Measurements from ENCODE around the gene LRRC49. TPM values are rescaled to one million over a fixed set of nuclear protein-coding genes. Genes with fewer than 3 reads are reported as not detected.
"Not testable (repeated sequence)": the region's sequence is repeated elsewhere in the genome, so short reads cannot be mapped to it uniquely, and the experiment has no call there.

The LRRC49 gene
- total RNA-seq, 2 experiments from 2014 or later, result not detected

GRCh38 chr15:71002316-71002715 is 109.7 kb downstream of the LRRC49 start:
- CTCF ChIA-PET, result interaction anchor here (0.5 kb wide), 1 partner anchor 61 kb away, joined by 3 read pairs; no protein-coding TSS in a partner anchor
- Mint-ChIP-seq H3K9me3 (peaks cover 9% of the 10 kb centered on the region), H3K4me1 (no peaks in the 10 kb centered on the region), H3K27me3 (peaks cover 15% of the 10 kb centered on the region), H3K36me3 (ENCODE audit: low read depth) (no peaks in the 10 kb centered on the region), H3K27ac (no peak overlapping the region), H3K4me3 (no peak overlapping the region)
- POLR2A ChIA-PET, result no interaction called here
- no peak for DNase-seq

DNA sequence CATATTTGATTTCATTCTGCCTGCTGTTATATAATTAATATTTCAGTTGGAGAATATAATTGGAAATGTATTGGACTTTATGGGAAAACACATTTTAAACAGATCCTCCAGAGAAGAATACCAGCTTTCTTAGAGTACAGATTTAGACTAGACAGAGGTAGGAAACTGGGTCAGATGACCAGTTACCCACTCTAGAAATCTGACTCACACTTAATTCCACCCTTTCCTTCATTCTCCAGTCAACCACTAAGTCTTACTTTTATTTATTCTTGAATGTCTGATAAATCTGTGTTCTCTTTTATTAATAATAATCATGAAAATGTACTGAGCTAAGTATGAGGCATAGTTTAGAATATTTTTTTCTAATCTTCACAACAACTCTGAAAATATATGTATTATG is 110.7 kb downstream of the LRRC49 start:
- Mint-ChIP-seq H3K27ac (no peak overlapping the region), H3K4me1 (no peaks in the 10 kb centered on the region), H3K9me3 (peaks cover 7% of the 10 kb centered on the region), H3K36me3 (ENCODE audit: low read depth) (no peaks in the 10 kb centered on the region), H3K4me3 (no peak overlapping the region), H3K27me3 (peaks cover 12% of the 10 kb centered on the region)
- POLR2A ChIA-PET, result no interaction called here
- DNase-seq, result no peak
- CTCF ChIA-PET, result no interaction called here

DNA sequence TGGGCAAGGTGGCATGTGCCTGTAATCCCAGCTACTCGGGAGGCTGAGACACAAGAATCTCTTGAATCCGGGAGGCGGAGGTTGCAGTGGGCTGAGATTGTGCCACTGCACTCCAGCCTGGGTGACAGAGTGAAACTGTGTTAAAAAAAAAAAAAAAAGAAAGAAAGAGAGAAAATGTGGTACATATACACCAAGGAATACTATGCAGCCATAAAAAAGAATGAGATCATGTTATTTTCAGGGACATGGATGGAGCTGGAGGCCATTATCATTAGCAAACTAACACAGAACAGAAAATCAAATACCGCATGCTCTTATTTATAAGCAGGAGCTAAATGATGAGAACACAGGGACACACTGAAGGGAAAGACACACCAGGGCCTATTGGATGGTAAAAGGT is 111.9 kb downstream of the LRRC49 start:
- CTCF ChIA-PET; H3K4me3 Mint-ChIP-seq; DNase-seq; H3K36me3 Mint-ChIP-seq (ENCODE audit: low read depth); H3K9me3 Mint-ChIP-seq; POLR2A ChIA-PET; H3K4me1 Mint-ChIP-seq; H3K27ac Mint-ChIP-seq: not testable (repeated sequence)
- peaks cover 12% of the 10 kb centered on the region for H3K27me3 Mint-ChIP-seq

DNA sequence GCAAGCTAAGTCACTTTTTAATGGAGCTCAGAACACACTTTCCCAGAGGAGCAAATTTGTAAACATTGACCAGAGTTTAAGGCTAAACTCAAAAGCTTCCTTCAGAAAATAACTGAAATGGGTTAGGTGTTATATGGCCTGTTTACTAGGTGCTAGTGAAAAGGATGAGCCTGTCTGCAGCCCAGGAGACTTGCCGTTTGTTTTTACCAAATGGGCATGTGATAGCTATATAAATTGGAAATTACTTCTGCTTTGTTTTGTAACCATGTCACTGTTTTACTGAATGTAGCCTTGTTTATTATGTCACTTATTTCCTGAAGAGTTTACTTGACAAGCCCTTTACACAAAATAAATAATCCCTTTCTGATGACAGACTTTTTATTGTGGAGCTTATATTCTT is 113.3 kb downstream of the LRRC49 start:
- H3K27me3 Mint-ChIP-seq, result peaks cover 13% of the 10 kb centered on the region
- no peaks in the 10 kb centered on the region for H3K9me3 Mint-ChIP-seq
- H3K27ac Mint-ChIP-seq, result no peak overlapping the region
- H3K36me3 Mint-ChIP-seq (ENCODE audit: low read depth), result no peaks in the 10 kb centered on the region
- ChIA-PET CTCF (no interaction called here), POLR2A (no interaction called here)
- no peak overlapping the region for H3K4me3 Mint-ChIP-seq
- DNase-seq, result no peak
- H3K4me1 Mint-ChIP-seq, result no peaks in the 10 kb centered on the region

DNA sequence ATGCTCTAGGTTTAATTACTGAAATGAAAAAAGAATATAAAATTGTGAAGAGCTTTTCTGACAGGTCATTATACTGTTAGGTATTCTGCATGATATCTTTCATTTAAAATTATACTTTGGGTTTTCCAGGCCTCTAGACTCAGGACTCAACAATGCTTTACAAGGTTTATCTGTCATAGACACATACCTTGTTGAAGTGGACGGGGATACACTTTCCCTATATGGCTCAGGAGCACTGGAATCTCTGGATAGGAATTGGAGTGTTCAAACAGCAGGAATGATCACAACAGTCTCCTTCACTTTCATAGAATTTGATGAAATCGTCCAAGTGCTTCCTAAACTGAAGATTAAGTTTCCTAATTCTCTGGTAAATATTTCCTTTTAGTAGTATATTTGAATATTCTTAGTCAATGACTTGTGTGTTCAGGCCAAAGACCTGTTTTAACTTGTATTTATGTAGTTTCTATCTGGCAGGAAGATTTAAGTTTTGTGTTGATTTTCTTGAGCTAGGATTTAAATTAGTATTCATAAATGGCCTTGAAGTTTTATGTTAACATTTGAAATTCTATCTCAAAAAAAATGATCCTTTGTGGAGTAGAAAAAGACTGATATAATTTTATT is 115.7 kb downstream of the LRRC49 start:
- Mint-ChIP-seq H3K36me3 (ENCODE audit: low read depth) (no peaks in the 10 kb centered on the region), H3K27ac (no peak overlapping the region), H3K4me1 (no peaks in the 10 kb centered on the region), H3K9me3 (no peaks in the 10 kb centered on the region), H3K4me3 (no peak overlapping the region), H3K27me3 (peaks cover 14% of the 10 kb centered on the region)
- DNase-seq, result no peak
- POLR2A ChIA-PET, result no interaction called here
- CTCF ChIA-PET, result no interaction called here

DNA sequence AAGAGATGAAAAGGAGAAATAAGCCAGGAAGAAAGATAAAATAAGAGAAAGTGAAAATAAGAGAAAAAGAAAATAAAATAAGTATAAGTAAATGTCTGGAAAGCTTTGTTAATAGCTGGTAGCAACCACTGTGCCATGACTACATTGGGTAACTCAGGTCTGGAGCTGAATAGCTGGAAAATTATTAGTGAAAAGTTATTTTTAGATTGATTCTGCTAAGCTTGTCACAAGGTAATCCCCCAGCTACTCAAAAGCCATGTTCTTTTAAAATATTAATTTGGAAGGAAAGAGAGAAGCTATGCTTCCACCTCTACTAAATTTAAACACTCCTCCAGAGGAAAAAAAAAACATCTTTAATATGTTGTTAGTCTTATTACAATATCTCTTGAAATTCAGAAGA is 117.8 kb downstream of the LRRC49 start:
- Mint-ChIP-seq H3K4me3 (no peak overlapping the region), H3K4me1 (no peaks in the 10 kb centered on the region), H3K9me3 (no peaks in the 10 kb centered on the region), H3K27ac (no peak overlapping the region), H3K27me3 (peaks cover 13% of the 10 kb centered on the region), H3K36me3 (ENCODE audit: low read depth) (no peaks in the 10 kb centered on the region)
- no peak for DNase-seq
- ChIA-PET POLR2A (no interaction called here), CTCF (interaction anchor here (0.7 kb wide), 1 partner anchor 101 kb away, joined by 3 read pairs; no protein-coding TSS in a partner anchor)

DNA sequence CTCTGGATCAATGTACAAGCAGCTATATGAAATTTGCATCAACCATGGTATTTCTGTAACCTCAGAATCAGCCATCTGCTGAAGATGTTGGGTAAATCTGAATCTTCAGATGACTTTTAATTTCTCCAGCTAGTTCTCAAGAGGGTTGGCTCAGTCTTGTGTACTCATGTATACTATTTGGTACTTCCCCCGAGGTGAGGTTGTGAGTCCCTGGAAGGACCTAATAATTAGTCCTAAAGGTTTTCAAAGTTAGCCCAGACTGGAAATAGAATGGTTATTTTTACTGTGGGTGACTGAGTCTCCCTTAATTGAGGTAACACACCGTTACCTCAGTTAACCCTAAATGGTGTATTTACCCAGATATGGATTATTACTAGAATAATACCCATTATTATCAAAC is 118.4 kb downstream of the LRRC49 start:
- ChIA-PET POLR2A (no interaction called here), CTCF (no interaction called here)
- Mint-ChIP-seq H3K27me3 (peaks cover 13% of the 10 kb centered on the region), H3K9me3 (no peaks in the 10 kb centered on the region), H3K36me3 (ENCODE audit: low read depth) (no peaks in the 10 kb centered on the region), H3K4me3 (no peak overlapping the region), H3K27ac (no peak overlapping the region), H3K4me1 (no peaks in the 10 kb centered on the region)
- no peak for DNase-seq

- CTCF ChIA-PET, result no interaction called here
- no peaks in the 10 kb centered on the region for H3K9me3 Mint-ChIP-seq
Observed at GRCh38 chr15:71011503-71012155, 119.0 kb downstream of the LRRC49 start.

DNA sequence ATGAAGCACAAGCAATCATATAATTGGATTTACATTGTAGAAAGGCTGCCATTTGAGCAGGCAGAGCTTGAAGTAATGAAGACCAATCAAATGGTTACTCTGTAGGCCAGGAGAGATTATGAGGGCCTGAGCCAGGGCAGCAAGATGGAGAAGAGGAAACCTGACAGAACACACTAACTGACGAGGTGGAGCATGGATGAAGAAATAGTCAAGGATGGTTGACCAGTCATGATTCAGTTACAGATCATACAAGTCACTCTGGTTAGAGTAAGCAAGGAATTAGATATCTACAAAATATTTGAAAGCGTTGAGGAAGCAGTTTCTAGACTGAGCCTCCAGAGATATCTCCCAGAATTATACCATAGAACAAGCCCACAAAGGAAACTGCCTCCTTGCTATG is 120.8 kb downstream of the LRRC49 start:
- no peak overlapping the region for H3K4me3 Mint-ChIP-seq
- no peaks in the 10 kb centered on the region for H3K36me3 Mint-ChIP-seq (ENCODE audit: low read depth)

More at GRCh38 chr15:71011503-71012155, 119.0 kb downstream of the LRRC49 start:
- DNase-seq, result no peak
- Mint-ChIP-seq H3K4me1 (no peaks in the 10 kb centered on the region), H3K27me3 (peaks cover 13% of the 10 kb centered on the region), H3K27ac (no peak overlapping the region), H3K4me3 (no peak overlapping the region), H3K36me3 (ENCODE audit: low read depth) (no peaks in the 10 kb centered on the region)
- POLR2A ChIA-PET, result no interaction called here

DNA sequence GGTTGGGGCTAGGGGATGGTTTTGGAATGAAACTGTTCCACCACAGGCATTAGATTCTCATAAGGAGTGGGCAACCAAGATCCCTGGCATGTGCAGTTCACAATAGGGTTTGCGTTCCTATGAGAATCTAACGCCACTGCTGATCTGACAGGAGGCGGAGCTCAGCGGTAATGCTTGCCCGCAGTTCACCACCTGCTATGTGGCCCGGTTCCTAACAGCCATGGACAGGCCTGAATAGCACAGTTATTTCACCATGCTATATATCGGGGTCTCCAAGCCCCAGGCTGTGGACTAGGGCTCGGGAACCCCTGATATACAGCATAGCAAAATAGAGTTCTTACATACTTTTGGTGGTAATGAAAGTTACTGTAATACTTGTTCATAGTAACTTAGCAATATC is 122.7 kb downstream of the LRRC49 start:
- ChIA-PET POLR2A (no interaction called here), CTCF (no interaction called here)
- no peak for DNase-seq
- Mint-ChIP-seq H3K9me3 (no peaks in the 10 kb centered on the region), H3K4me3 (no peak overlapping the region), H3K4me1 (no peaks in the 10 kb centered on the region), H3K36me3 (ENCODE audit: low read depth) (no peaks in the 10 kb centered on the region), H3K27ac (no peak overlapping the region), H3K27me3 (peaks cover 7% of the 10 kb centered on the region)

More for the DNA sequence above, 120.8 kb downstream of the LRRC49 start:
- Mint-ChIP-seq H3K4me1 (no peaks in the 10 kb centered on the region), H3K27me3 (peaks cover 13% of the 10 kb centered on the region), H3K27ac (no peak overlapping the region), H3K9me3 (no peaks in the 10 kb centered on the region)
- CTCF ChIA-PET, result no interaction called here
- POLR2A ChIA-PET, result no interaction called here
- DNase-seq, result no peak

DNA sequence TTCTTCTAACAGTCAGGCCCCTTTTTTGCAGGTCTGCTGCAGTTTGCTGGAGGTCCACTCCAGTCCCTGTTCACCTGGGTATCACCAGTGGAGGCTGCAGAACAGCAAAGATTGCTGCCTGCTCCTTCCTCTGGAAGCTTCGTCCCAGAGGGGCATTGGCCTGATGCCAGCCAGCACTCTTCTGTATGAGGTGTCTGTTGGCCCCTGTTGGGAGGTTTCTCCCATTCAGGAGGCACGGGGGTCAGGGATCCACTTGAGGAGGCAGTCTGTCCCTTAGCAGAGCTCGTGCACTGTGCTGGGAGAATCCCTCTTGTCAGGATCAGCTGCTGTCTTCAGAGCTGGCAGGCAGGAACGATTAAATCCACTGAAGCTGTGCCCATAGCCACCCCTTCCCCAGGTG is 138.6 kb downstream of the LRRC49 start:
- H3K36me3 Mint-ChIP-seq (ENCODE audit: low read depth); DNase-seq; POLR2A ChIA-PET; H3K27ac Mint-ChIP-seq; H3K4me3 Mint-ChIP-seq; CTCF ChIA-PET; H3K4me1 Mint-ChIP-seq; H3K27me3 Mint-ChIP-seq; H3K9me3 Mint-ChIP-seq: not testable (repeated sequence)

- H3K36me3 Mint-ChIP-seq (ENCODE audit: low read depth); POLR2A ChIA-PET; H3K27me3 Mint-ChIP-seq; CTCF ChIA-PET; H3K4me1 Mint-ChIP-seq; H3K4me3 Mint-ChIP-seq; H3K9me3 Mint-ChIP-seq; H3K27ac Mint-ChIP-seq; DNase-seq: not testable (repeated sequence)
Observed at GRCh38 chr15:71035478-71035877, 142.9 kb downstream of the LRRC49 start.

- H3K4me3 Mint-ChIP-seq, result no peak overlapping the region
- POLR2A ChIA-PET, result no interaction called here
- CTCF ChIA-PET, result no interaction called here
- no peak for DNase-seq
- peaks cover 14% of the 10 kb centered on the region for H3K27me3 Mint-ChIP-seq
- no peaks in the 10 kb centered on the region for H3K9me3 Mint-ChIP-seq
- no peaks in the 10 kb centered on the region for H3K36me3 Mint-ChIP-seq (ENCODE audit: low read depth)
- no peak overlapping the region for H3K27ac Mint-ChIP-seq
- H3K4me1 Mint-ChIP-seq, result no peaks in the 10 kb centered on the region
Observed at GRCh38 chr15:71042356-71042922, 149.8 kb downstream of the LRRC49 start.

DNA sequence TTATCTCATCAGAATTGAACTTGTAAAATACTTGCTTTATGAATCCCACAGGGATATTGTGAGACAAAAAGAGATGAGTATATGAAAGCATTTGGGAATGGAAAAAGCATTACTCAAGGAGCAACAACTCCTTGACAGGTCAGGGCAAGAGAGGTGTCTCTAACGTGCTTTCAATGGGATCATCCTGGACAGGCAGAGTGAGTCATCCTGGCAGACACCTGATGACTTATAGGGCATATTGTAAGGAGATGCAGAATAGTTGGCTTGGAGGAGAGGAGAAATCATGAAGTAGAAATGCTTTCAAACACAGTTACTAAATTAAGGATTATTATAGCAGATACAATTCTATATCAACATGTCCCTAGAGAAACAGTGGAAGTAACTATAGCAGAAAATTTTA is 150.7 kb downstream of the LRRC49 start:
- Mint-ChIP-seq H3K9me3 (no peaks in the 10 kb centered on the region), H3K4me1 (no peaks in the 10 kb centered on the region), H3K27me3 (peaks cover 12% of the 10 kb centered on the region), H3K27ac (no peak overlapping the region), H3K4me3 (no peak overlapping the region), H3K36me3 (ENCODE audit: low read depth) (no peaks in the 10 kb centered on the region)
- ChIA-PET POLR2A (no interaction called here), CTCF (no interaction called here)
- no peak for DNase-seq

Measured in activated CD4-positive, alpha-beta T cell treated with anti-CD3 and anti-CD28 coated beads, Interleukin-2, amount 10 ng/mL, durations not matched to agents 7 days and 5 days (primary cell).